Measurements from ENCODE around the gene ESRRA.

ESRRA gene

GRCh38 chr11:64349404-64349803 lies 44.1 kb downstream of the ESRRA start:
- TF ChIP-seq CTCF (IDR thresholded peaks at IDR 0.05) = no peak
- Mint-ChIP-seq H3K4me1 (peaks cover 44% of the 10 kb centered on the region), H3K27me3 (ENCODE audit: low read depth, poor library complexity) (peaks cover 6% of the 10 kb centered on the region), H3K36me3 (ENCODE audit: low read depth) (no peaks in the 10 kb centered on the region), H3K9me3 (no peaks in the 10 kb centered on the region), H3K4me3 (no peak overlapping the region), H3K27ac (no peak overlapping the region)
- DNase-seq = no peak

- no peak for DNase-seq
- Mint-ChIP-seq H3K36me3 (ENCODE audit: low read depth) (no peaks in the 10 kb centered on the region), H3K27ac (no peak overlapping the region), H3K4me3 (no peak overlapping the region), H3K9me3 (no peaks in the 10 kb centered on the region), H3K4me1 (peaks cover 39% of the 10 kb centered on the region), H3K27me3 (ENCODE audit: low read depth, poor library complexity) (peaks cover 4% of the 10 kb centered on the region)
- TF ChIP-seq CTCF (IDR thresholded peaks at IDR 0.05) = no peak
These were observed 45.9 kb downstream of the ESRRA start for GRCh38 chr11:64351136-64351631.

- Mint-ChIP-seq H3K27ac (no peak overlapping the region), H3K27me3 (ENCODE audit: low read depth, poor library complexity) (peaks cover 7% of the 10 kb centered on the region), H3K4me3 (no peak overlapping the region), H3K36me3 (ENCODE audit: low read depth) (no peaks in the 10 kb centered on the region), H3K4me1 (peaks cover 42% of the 10 kb centered on the region), H3K9me3 (no peaks in the 10 kb centered on the region)
- DNase-seq = no peak
- no peak for TF ChIP-seq CTCF (IDR thresholded peaks at IDR 0.05)
These were observed 47.0 kb downstream of the ESRRA start for GRCh38 chr11:64352099-64352994.

- no peak overlapping the region for H3K27ac Mint-ChIP-seq
- H3K9me3 Mint-ChIP-seq = no peaks in the 10 kb centered on the region
- peaks cover 7% of the 10 kb centered on the region for H3K27me3 Mint-ChIP-seq (ENCODE audit: low read depth, poor library complexity)
- peaks cover 44% of the 10 kb centered on the region for H3K4me1 Mint-ChIP-seq
- no peaks in the 10 kb centered on the region for H3K36me3 Mint-ChIP-seq (ENCODE audit: low read depth)
- no peak for TF ChIP-seq CTCF (IDR thresholded peaks at IDR 0.05)
- H3K4me3 Mint-ChIP-seq = no peak overlapping the region
- DNase-seq = no peak
These were observed 47.8 kb downstream of the ESRRA start for GRCh38 chr11:64352995-64353714.

- no peak for DNase-seq
- peaks cover 7% of the 10 kb centered on the region for H3K27me3 Mint-ChIP-seq (ENCODE audit: low read depth, poor library complexity)
- H3K36me3 Mint-ChIP-seq (ENCODE audit: low read depth) = no peaks in the 10 kb centered on the region
- peaks cover 39% of the 10 kb centered on the region for H3K4me1 Mint-ChIP-seq
- H3K4me3 Mint-ChIP-seq = no peak overlapping the region
- H3K27ac Mint-ChIP-seq = no peak overlapping the region
- no peak for TF ChIP-seq CTCF (IDR thresholded peaks at IDR 0.05)
- no peaks in the 10 kb centered on the region for H3K9me3 Mint-ChIP-seq
These were observed 48.6 kb downstream of the ESRRA start for GRCh38 chr11:64353715-64354506.

Data from nephron progenitor cell (in vitro differentiated cells).